AG08395 (cell line): ENCODE data around the gene ZFP57.

ENCODE experiments used
- DNase-seq: peaks from one replicate; pipeline ENCODE4 v3.0.0; 2012; ENCODE audit warnings: mixed read lengths, low spot score

ZFP57 gene

GRCh38 chr6:29625337-29625930 is 55.5 kb downstream of the ZFP57 start:
- no peak for DNase-seq

GRCh38 chr6:29624520-29624961 is 56.4 kb downstream of the ZFP57 start:
- DNase-seq: no peak
